Measurements from ENCODE around the gene NCOA1.

- TF ChIP-seq CTCF (IDR thresholded peaks at IDR 0.05; ENCODE audit: insufficient read depth, low read length), result no peak
- TF ChIP-seq REST (IDR thresholded peaks at IDR 0.05; ENCODE audit: insufficient replicate concordance, low read depth), result no peak
- TF ChIP-seq POLR2AphosphoS5 (IDR thresholded peaks at IDR 0.05; ENCODE audit: low read depth), result no peak
- no peak for TF ChIP-seq GABPA (IDR thresholded peaks at IDR 0.05; ENCODE audit: low read depth)
Measured at GRCh38 chr2:24501813-24502212, 10.8 kb downstream of the NCOA1 start.

All from HL-60 (cell line).